Heart left ventricle (tissue), 13 donors: ENCODE measurements around the gene TPK1.

Experiments
- CTCF ChIP-seq, 12 donors: fragments of 200-600 bp; sonication (generic) in 4 of 12; IDR thresholded peaks; one replicate each; pipeline versions ENCODE4 v1.5.0 to v1.8.0; 2018 to 2022; ENCODE audit warnings: antibody characterized with exemption in 12 of 12, mild to moderate bottlenecking in 5 of 12
- POLR2A ChIP-seq, 2 donors: fragments of 450-650 bp; IDR thresholded peaks; one replicate each; pipeline ENCODE4 v1.6.1; 2017; ENCODE audit warnings: antibody characterized with exemption in 2 of 2, mild to moderate bottlenecking in 2 of 2, moderate library complexity in 2 of 2
- donor health status: ischemic (EF 13 %, LVEDD 7.1; RV severe dilation, severe dysfunction).
- donor health status: DM: no; HTN: yes; CAD: no.
- donor health status: DM: no; HTN: no; CAD: no.
- donor health status: ischemic (EF 25% LVEDD 6.9; RV normal size, moderate dysfunction).
- donor health status: ischemic (EF 25% LVEDD 5.7; RV mildly dilated, moderate dysfunction).
- donor health status: ischemic (EF 35%, LVEDD 5.7; RV mildly dilated, moderate dysfunction).
- donor health status: nonischemic (EF 11% LVEDD 7.7; RV severe dilation, severe dysfunction).
- donor health status: DM: yes; HTN: yes; CAD: no.
- donor health status: PGD.
- donor health status: ischemic (EF 29% LVEDD 5.4; RV normal size, mild dysfunction).
- donor health status: nonischemic (EF 23%, LVEDD 6.1; RV moderate dilation, normal function).

DNA sequence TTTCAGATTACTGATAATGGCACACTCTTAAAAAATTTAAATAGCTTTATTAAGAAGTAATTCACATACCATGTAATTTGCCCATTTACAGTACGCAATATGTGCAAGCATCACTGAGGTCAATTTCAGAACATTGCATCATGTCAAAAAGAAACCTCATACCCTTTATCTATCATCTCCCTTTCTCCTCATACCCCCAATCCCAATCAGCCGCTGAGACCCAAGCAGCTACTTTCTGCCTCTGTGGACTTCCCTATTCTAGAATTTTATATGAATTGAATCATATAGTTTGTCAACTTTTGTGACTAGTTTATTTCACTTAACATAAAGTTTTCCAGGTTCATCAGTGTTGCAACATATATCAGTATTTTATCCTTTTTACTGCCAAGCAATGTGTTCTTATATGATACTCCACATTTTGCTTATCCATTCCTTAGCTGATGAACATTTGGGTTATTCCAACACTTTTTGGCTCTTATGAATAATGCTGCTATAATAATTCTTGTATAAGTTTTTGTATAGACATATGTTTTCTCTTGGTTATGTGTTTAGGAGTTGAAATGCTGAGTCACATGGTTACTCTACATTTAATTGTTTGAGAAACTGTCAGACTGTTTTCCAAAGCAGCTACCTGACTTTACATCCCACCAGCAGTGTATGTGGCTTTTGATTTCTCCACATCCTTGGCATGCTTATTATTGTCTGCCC, 26.9 kb upstream of the TPK1 start:
- TF ChIP-seq CTCF (IDR thresholded peaks at IDR 0.05) (no peak), POLR2A (IDR thresholded peaks at IDR 0.05) (no peak)
